HK-2 (cell line): ENCODE measurements around the gene GUCY1A2.
"Not testable (repeated sequence)": the region's sequence is repeated elsewhere in the genome, so short reads cannot be mapped to it uniquely, and the experiment has no call there.

Experiments used
- DNase-seq: peaks from one replicate; pipeline ENCODE4 v3.0.0-alpha.2; 2018; ENCODE audit not compliant: unreplicated experiment

Gene GUCY1A2, protein sequence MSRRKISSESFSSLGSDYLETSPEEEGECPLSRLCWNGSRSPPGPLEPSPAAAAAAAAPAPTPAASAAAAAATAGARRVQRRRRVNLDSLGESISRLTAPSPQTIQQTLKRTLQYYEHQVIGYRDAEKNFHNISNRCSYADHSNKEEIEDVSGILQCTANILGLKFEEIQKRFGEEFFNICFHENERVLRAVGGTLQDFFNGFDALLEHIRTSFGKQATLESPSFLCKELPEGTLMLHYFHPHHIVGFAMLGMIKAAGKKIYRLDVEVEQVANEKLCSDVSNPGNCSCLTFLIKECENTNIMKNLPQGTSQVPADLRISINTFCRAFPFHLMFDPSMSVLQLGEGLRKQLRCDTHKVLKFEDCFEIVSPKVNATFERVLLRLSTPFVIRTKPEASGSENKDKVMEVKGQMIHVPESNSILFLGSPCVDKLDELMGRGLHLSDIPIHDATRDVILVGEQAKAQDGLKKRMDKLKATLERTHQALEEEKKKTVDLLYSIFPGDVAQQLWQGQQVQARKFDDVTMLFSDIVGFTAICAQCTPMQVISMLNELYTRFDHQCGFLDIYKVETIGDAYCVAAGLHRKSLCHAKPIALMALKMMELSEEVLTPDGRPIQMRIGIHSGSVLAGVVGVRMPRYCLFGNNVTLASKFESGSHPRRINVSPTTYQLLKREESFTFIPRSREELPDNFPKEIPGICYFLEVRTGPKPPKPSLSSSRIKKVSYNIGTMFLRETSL

GRCh38 chr11:107018219-107018901 lies at the start of gene GUCY1A2:
GUCY1A2 (minus strand) TSS chr11:107018476; CDS start chr11:107018055, 421 bp downstream.
- DNase-seq = peak; percentile 52

- DNase-seq = no peak
Observed at GRCh38 chr11:107054391-107054790, 36.1 kb upstream of the GUCY1A2 start.

GRCh38 chr11:107051332-107051731 lies 33.1 kb upstream of the GUCY1A2 start:
- not testable (repeated sequence) for DNase-seq

DNA sequence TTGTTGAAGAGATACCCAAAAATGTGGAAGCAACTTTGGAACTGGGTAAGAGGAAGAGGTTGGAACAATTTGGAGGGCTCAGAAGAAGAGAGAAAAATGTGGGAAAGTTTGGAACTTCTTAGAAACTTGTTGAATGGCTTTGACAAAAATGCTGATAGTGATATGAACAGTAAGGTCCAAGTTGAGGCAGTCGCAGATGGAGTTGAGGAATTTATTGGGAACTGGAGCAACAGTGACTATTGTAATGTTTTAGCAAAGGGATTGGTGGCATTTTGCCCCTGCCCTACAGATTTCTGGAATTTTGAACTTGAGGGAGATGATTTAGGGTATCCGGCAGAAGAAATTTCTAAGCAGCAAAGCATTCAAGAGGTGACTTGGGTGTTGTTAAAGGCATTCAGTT lies 32.6 kb upstream of the GUCY1A2 start:
- not testable (repeated sequence) for DNase-seq

DNA sequence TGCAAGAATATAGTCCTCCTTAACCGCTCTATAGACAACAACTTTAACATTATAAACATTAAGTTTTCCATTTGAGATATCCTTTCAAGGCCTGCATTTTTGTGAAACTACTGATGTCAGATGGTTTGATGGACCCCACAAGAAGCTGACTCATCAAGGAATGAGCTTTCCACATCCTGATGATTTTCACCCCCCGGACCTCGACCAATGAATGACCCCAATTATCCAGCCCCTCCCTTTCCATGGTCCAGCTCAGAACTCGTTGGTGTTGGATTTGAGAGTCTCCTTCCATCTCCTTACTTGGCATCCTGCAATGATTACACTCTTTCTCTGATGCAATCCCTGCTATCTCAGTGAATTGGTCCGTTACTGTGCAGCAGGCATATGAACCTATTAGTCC lies 31.8 kb upstream of the GUCY1A2 start:
- no peak for DNase-seq

DNA sequence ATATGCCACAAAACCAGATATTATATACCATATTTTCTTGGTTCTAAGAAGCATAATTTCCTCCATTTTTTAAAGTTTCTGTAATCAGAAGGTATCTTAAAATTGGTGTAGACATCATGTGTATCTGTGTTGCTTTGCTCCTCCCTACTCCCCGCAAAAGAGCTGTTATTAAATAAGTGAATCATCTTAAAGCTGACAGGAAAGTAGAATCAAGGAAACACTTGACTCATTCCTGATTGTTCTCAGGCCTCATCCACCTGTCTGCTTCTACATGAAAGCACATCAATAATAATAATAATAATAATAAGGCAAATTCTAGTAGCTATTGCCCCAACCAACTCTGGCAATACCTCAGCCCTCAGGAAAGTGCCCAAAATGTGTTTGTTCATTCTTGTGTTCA lies 26.2 kb upstream of the GUCY1A2 start:
- DNase-seq = no peak

DNA sequence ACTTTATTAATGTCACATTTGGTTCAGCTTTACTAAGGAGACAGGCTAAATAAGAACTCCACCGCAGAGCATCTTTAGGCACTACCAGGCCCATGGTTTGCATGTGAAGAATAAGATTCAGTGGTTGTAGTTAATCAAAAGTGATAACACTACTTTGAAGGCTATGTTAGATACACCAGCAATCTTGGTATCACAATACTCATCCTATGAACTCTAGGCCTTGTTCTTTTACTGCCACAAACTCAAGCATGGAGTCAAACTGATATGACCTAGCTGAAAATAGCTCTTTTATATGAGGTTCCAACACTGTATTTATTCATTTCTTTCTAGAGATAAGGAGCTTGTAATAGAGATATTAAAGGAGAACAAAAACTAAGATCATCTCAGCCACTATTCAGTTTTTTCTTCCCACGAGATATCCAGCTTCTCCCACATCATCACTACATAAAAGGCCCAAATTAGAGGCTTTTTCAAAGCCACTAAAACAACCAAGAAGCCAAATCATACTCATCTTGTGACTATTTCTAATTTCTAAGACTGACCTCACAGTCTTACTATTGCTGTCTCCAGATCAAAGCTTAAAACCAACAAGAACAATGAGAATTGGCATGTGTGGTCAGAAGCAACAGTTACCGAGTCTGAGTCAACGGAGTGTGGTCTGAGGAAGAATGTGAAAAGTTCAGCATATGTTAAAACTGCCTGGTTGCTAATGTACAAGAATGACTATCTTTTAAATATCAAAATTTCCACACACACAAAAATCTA lies 25.1 kb upstream of the GUCY1A2 start:
- DNase-seq = peak; percentile 22

DNA sequence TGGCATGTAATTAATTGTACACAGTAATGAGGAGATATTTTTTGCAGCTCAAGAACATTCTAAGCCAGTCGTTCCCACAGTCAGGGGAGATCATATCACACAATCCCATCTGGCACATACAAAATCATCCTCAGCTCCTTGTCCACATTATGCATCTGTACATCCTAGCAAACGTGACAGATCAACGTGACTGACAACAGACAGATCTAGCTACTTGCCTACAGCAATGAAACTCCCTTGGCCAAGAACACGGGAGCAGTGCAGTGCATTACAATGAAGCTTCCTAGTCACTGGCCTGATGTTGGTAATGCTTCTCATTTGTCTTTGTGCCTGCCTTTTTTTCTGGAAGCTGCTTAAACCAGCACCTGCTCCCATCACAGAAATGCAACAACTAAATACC lies 24.5 kb upstream of the GUCY1A2 start:
- no peak for DNase-seq

DNA sequence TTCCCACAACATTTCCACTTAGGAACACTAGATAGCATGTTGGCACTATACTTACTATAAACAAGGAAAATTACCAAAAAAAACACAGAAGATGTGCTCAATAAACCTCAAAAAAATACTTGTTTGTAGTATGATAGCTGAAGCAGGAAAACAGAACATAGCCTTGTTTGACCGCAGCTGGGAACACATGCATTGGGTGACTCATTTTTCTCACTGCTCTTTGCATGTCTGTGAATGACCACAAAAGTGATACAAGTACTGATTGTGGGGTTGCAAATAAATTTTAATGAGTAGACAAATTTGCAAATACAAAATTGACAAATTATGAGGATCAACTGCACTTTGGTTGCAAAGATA lies 22.8 kb upstream of the GUCY1A2 start:
- no peak for DNase-seq

DNA sequence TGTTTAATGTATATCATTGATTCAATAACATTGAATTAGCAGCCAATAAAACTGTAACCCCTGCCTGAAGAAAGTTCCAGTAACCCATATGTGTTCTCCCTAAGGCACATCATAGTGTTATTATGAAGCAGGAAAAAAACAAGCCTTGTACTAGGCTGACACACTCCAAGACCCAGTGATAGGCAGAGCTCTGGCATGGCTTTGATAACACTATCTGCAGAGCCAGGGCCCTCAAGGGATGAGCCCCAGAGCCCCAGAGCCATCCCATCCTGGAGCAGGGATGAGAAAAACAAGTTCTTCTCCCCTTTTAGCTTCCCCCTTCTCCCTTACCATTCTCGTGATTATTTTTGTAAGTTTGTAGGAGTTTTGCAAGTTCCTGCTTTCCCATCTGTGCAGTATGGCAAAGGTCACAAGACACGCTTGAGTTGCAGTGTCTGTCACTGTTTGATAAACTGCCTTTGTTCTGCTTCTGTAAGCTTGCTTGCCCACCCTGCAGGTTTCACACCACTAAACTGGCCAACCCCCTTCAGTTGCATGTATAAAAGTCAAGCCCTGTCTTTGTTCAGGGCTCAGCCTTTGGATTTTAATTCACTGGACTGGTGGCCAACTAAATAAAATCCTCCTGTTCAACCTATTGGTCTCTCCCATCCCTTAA lies 22.3 kb upstream of the GUCY1A2 start:
- peak; percentile 27 for DNase-seq

DNA sequence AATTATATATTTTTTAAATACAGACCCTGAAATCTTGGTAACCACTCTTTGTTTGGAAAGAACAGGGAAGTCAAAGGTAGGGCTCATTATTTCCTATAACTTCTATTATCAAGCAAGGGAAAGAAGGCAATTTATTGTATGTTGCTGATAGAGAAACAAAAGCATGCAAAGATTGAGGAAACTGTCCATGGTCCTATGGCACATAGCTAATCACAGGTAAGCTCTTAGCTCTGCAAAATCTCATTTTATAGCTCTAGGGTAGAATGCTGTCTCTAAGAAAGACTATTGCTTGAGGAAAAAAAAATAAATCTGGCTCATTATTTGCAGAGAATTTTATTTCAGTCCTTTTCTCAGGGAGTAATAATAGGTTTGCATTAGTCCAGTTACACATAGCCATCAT lies 7.4 kb upstream of the GUCY1A2 start:
- no peak for DNase-seq

GRCh38 chr11:107020594-107020993 lies 2.3 kb upstream of the GUCY1A2 start:
- DNase-seq = no peak

DNA sequence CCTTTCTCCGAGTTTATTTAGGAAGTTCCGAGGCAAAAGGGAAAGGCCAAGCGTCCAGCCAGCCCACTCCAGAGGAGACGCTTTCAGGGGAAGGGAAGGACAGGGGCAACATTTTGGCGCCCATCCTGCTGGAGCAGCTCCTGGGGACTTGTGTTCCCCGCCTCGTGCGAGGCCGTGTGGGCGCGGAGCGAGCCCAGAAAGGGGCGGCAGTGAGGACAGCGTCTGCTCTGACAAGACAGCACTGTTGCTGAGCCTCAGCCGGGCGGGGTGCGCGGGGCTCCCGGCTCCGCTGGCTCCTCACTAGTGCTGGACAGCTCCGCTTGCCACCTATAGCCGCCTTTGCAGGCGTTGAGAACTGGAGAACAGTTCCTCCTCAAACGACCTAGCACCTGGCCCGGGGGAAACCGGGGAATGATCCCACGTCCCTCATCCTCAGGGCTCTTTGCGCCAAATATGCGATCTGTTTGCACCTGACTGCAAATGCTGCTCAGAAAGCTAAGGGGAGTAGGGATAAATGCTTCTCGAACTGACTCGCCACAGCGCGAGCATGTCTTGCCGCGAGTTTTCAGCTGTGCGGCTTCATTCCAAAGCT lies 722 bp upstream of the GUCY1A2 start:
- peak; percentile 76 for DNase-seq

- peak; percentile 72 for DNase-seq
Observed at GRCh38 chr11:107017433-107018218, 650 bp downstream of the GUCY1A2 start.

- no peak for DNase-seq
Observed at GRCh38 chr11:107017104-107017432, 1.2 kb downstream of the GUCY1A2 start.

- DNase-seq = no peak
Observed at GRCh38 chr11:107014871-107015270, 3.4 kb downstream of the GUCY1A2 start.

- no peak for DNase-seq
Observed at GRCh38 chr11:107011977-107012376, 6.3 kb downstream of the GUCY1A2 start.

- no peak for DNase-seq
Observed at GRCh38 chr11:107009190-107009589, 9.1 kb downstream of the GUCY1A2 start.

DNA sequence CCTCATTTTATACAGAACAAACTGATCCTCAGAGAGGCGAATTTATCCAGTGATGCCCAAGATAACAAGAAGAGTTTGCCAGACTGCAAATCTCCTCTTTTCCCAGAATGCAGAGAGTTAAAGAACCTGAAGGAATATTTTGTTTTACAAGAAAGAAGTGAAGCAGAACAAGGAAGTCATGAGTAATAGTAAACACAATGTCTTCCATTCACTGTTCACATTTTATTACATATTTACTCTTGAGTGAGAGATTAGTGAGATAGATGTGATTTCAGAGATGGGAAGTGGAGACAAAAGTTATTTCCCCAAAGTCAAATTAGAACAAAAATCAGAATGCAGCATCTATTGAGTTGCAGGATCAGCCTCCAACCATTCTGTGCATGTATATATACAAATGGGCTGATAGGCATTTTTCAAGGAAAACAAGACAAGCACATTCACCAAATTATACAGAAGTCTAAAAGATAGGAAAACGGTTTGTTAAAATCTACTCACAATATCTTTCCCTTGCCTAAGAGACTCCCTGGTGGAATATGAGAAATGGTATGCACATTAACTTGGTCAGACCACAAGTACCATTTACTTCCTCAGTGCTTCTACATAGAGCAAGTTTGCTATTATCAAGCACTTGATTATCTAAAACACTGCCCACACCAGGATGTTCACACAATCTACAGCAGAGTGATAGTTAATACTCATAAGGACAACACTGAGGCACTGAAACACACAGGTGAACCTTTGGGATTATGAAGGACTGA lies 12.0 kb downstream of the GUCY1A2 start:
- DNase-seq = no peak

- DNase-seq = no peak
Observed at GRCh38 chr11:106999196-106999595, 19.1 kb downstream of the GUCY1A2 start.
